PFSK-1 (cell line): ENCODE data around the gene DNAH5.

Source experiments
- FOXP2 ChIP-seq: optimal IDR thresholded peaks from 2 replicates; pipeline ENCODE3; 2011; ENCODE audit warnings: borderline replicate concordance, control low read depth, inconsistent platforms; ENCODE audit not compliant: insufficient read depth; ENCODE audit errors: extremely low read length, extremely low read depth
- POLR2AphosphoS5 ChIP-seq: IDR thresholded peaks from 2 replicates; pipeline ENCODE4 v1.6.1; 2012; ENCODE audit warnings: low read depth, mild to moderate bottlenecking, control low read depth, low read length, moderate library complexity
- SIN3A ChIP-seq: IDR thresholded peaks from 2 replicates; pipeline ENCODE4 v1.6.1; 2012; ENCODE audit warnings: mild to moderate bottlenecking, low read length, moderate library complexity, borderline replicate concordance; ENCODE audit not compliant: insufficient read depth
- TAF1 ChIP-seq: IDR thresholded peaks from 2 replicates; pipeline ENCODE4 v1.6.1; 2012; ENCODE audit warnings: low read length, control low read depth, borderline replicate concordance; ENCODE audit not compliant: insufficient read depth
- TF ChIP-seq, protein P1 (sequence below), 2 experiments: IDR thresholded peaks; 2 replicates each; pipeline versions ENCODE4 v1.6.1 to v1.8.0; 2011 to 2012; ENCODE audit warnings: low read depth in 2 of 2, low read length in 2 of 2, control low read depth in 1 of 2, inconsistent platforms in 1 of 2, mild to moderate bottlenecking in 1 of 2, moderate library complexity in 1 of 2; ENCODE audit not compliant: insufficient read depth in 1 of 2

DNAH5 gene

DNA sequence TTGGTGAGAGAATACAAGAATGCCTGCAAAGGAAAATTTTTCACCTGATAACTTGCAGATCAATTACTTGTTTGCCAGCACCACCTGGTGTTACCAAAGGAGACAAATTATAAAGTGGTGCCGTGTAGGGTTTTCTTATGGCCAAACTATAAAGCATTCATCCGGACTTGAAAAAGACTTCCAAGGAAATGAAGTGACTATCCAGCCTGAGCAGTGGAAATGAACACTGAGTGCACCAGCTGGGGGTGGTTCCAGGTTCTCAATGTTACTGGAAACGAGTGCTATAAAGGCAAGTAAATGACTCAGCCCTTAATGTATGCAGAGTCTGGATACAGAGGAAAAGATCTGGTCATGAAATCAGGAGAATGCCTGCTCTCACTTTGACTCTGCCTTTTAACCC is 113.1 kb downstream of the DNAH5 start:
- no peak for TF ChIP-seq TAF1
- TF ChIP-seq SIN3A: no peak
- no peak for TF ChIP-seq FOXP2
- TF ChIP-seq, protein P1, sequence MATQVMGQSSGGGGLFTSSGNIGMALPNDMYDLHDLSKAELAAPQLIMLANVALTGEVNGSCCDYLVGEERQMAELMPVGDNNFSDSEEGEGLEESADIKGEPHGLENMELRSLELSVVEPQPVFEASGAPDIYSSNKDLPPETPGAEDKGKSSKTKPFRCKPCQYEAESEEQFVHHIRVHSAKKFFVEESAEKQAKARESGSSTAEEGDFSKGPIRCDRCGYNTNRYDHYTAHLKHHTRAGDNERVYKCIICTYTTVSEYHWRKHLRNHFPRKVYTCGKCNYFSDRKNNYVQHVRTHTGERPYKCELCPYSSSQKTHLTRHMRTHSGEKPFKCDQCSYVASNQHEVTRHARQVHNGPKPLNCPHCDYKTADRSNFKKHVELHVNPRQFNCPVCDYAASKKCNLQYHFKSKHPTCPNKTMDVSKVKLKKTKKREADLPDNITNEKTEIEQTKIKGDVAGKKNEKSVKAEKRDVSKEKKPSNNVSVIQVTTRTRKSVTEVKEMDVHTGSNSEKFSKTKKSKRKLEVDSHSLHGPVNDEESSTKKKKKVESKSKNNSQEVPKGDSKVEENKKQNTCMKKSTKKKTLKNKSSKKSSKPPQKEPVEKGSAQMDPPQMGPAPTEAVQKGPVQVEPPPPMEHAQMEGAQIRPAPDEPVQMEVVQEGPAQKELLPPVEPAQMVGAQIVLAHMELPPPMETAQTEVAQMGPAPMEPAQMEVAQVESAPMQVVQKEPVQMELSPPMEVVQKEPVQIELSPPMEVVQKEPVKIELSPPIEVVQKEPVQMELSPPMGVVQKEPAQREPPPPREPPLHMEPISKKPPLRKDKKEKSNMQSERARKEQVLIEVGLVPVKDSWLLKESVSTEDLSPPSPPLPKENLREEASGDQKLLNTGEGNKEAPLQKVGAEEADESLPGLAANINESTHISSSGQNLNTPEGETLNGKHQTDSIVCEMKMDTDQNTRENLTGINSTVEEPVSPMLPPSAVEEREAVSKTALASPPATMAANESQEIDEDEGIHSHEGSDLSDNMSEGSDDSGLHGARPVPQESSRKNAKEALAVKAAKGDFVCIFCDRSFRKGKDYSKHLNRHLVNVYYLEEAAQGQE (IDR thresholded peaks at IDR 0.05; ENCODE audit: insufficient read depth in 1 of 2, low read depth in 2 of 2, low read length in 2 of 2): no peak
- TF ChIP-seq POLR2AphosphoS5: no peak

DNA sequence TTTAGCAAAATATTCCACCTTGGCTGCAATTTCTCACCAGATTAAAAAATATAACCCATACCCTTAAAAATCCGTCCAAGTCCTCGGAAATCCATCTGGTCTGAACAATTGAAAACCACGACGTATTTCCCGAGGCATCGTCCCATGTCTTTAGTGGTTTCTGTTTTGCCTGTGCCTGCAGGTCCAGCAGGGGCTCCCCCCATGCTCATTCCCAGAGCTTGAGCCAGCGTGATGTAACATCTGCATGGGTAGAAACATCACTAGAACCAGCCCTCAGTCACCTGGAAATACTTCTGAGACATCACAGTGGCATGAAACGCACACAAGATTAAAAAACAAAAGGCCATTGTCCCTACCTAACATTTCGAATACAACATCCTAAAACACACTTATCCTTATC is 114.0 kb downstream of the DNAH5 start:
- TF ChIP-seq FOXP2 (no peak), SIN3A (no peak)

DNA sequence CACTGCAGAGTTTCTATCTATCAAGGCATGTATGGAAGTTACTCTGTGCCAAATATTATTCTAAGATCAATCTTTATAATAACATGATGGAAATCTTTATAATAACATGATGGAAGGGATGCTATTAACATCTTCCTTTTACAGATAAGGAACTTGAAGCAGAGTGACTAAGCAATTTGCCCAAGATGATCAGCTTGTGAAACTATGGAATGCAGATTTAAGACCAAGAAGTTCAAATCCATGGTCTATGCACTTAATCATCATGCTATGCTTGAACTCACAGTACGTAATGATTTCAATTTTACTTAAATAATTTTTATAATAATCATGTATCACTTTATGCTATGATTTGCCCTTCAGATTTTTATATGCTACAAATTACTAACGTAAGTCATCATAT is 123.1 kb downstream of the DNAH5 start:
- TF ChIP-seq SIN3A (no peak), TAF1 (no peak)
- TF ChIP-seq, protein P1 (IDR thresholded peaks at IDR 0.05; ENCODE audit: insufficient read depth in 1 of 2, low read depth in 2 of 2, low read length in 2 of 2): no peak

DNA sequence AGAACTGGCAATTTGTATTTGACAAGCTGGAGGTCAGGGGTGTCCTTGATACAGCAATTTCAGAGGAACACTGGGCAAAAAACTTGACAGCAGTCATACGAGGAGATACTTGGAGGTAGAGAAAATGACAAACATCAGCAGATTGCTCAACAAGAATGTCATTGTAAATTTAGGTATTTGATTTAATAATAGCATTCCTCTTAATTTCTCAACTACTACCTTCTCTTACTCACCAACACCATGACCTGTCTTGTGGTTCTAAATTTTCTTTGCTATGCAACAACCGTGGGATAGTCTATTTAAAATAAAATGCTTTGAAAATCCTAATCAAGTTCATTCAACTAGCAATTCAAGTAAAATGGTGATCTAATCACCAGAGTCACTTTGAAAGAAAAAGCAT is 128.4 kb downstream of the DNAH5 start:
- no peak for TF ChIP-seq SIN3A
- TF ChIP-seq FOXP2: no peak
- no peak for TF ChIP-seq TAF1
- TF ChIP-seq, protein P1 (IDR thresholded peaks at IDR 0.05; ENCODE audit: insufficient read depth in 1 of 2, low read depth in 2 of 2, low read length in 2 of 2): no peak
- TF ChIP-seq POLR2AphosphoS5: no peak

DNA sequence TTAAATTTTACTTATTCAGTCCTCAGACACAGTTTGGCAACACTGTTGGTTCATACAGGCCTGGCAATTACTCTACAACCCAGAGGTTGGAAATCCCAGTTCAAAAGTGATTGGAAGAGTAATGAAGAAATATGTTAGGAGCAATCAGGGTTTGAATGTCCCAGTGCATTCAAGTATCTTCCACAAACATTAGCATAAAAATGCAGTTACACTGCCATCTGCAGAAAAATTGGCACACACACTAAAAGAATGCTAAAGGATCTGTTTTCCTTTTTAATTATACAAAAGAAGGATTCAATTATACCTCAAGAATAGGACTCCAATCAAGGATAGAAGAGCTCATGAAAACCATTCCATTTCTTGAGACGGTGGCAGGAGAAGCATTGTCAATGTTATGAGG is 130.2 kb downstream of the DNAH5 start:
- TF ChIP-seq FOXP2: no peak
- no peak for TF ChIP-seq SIN3A
- no peak for TF ChIP-seq POLR2AphosphoS5
- TF ChIP-seq, protein P1 (IDR thresholded peaks at IDR 0.05; ENCODE audit: insufficient read depth in 1 of 2, low read depth in 2 of 2, low read length in 2 of 2): no peak
- TF ChIP-seq TAF1: no peak

DNA sequence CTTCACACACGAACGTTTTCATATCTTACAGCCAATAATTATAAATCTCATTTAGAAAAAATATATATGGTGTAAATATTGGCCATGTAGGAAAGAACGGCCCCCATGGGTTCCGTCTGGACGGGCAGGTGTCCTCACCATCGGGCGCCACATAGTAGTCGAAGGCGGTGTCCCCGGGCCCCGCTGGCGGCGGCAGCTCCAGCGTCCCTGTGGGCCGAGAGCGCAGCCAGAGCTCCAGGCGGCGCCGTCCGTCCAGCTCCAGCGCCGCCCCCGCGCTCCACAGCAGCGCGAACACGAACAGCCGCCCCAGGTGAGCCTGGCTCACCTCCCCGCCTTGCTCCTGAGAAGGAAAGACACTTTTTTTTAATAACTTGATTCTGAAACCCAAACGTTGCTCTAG is 134.6 kb downstream of the DNAH5 start:
- no peak for TF ChIP-seq TAF1
- TF ChIP-seq POLR2AphosphoS5: no peak
- TF ChIP-seq, protein P1 (IDR thresholded peaks at IDR 0.05; ENCODE audit: insufficient read depth in 1 of 2, low read depth in 2 of 2, low read length in 2 of 2): no peak
- no peak for TF ChIP-seq FOXP2
